Colonic mucosa (tissue), 4 donors: ENCODE measurements around the gene SLC5A2. TPM values are rescaled to one million over a fixed set of nuclear protein-coding genes. Genes with fewer than 3 reads are reported as not detected.
A peak's percentile ranks its signal among the peaks of the same experiment; 100 is the strongest.

Source experiments
- DNase-seq: peaks from one replicate; pipeline ENCODE4 v3.0.0-alpha.2; 2020
- H3K27ac ChIP-seq: fragments of 200-600 bp; one replicate; pipeline ENCODE4 v1.8.0; 2021
- H3K27me3 ChIP-seq: fragments of 200-600 bp; one replicate; pipeline ENCODE4 v1.8.0; 2021
- H3K36me3 ChIP-seq: fragments of 200-600 bp; one replicate; pipeline ENCODE4 v1.8.0; 2021
- H3K4me1 ChIP-seq: fragments of 200-600 bp; one replicate; pipeline ENCODE4 v1.8.0; 2021; ENCODE audit warnings: mild to moderate bottlenecking
- H3K4me3 ChIP-seq: fragments of 200-600 bp; one replicate; pipeline ENCODE4 v1.8.0; 2021
- H3K9ac ChIP-seq, 2 donors: one replicate each; pipeline ENCODE4 v1.7.0; 2013; ENCODE audit warnings: control low read depth in 2 of 2, low read depth in 2 of 2, low read length in 2 of 2
- H3K9me3 ChIP-seq: fragments of 200-600 bp; one replicate; pipeline ENCODE4 v1.8.0; 2021
- CTCF ChIP-seq: fragments of 200-600 bp; IDR thresholded peaks from one replicate; pipeline ENCODE4 v1.8.0; 2022; ENCODE audit warnings: antibody characterized with exemption, mild to moderate bottlenecking
- intact Hi-C: fragments of 100-400 bp; cut with DNase I; formaldehyde crosslinking; loops from one replicate; pipeline ENCODE4 v1.14.1; 2022
- total RNA-seq, 2 donors: library from RNA; stranded (reverse); fragmentation: NEBNext Ultra II Directional in 1 of 2; extraction: Animal tissue kit (Norgen Biotek cat#: 25700) in 1 of 2; gene quantifications; one replicate each; pipeline ENCODE4 v1.2.1, GENCODE V29; 2021
- donor health status: healthy.
- donor health status: DM: no; HTN: no; CAD: no.
- donor health status: DM: no; HTN: no; CAD: no.

The SLC5A2 gene
- total RNA-seq, 2 donors from 2014 or later = 0.20 to 0.21 TPM

- Histone ChIP-seq H3K4me3 (peak within 1 kb of the TSS; percentile 37), H3K4me1 (peaks cover 4% of the 10 kb centered on the region), H3K36me3 (no peaks in the 10 kb centered on the region), H3K9ac (peak within 1 kb of the TSS; percentile 59 to 68), H3K27ac (peak within 1 kb of the TSS; percentile 85), H3K9me3 (no peaks in the 10 kb centered on the region), H3K27me3 (no peaks in the 10 kb centered on the region)
- TF ChIP-seq CTCF = no peak
- intact Hi-C loops = no loop called here
- peak; percentile 60 for DNase-seq
These were observed 10.8 kb upstream of the SLC5A2 start, which contains the start of gene TGFB1I1 for GRCh38 chr16:31471875-31472708. TSS of gene TGFB1I1 (plus strand) at chr16:31472152. CDS start at chr16:31472189, 37 bp downstream.

- H3K9ac ChIP-seq = peak overlapping the region; percentile 59 to 68
- H3K9me3 ChIP-seq = no peaks in the 10 kb centered on the region
- H3K36me3 ChIP-seq = no peaks in the 10 kb centered on the region
- H3K4me3 ChIP-seq = peak overlapping the region; percentile 37
- peak; percentile 60 for TF ChIP-seq CTCF
- peaks cover 6% of the 10 kb centered on the region for H3K4me1 ChIP-seq
- no peaks in the 10 kb centered on the region for H3K27me3 ChIP-seq
- peak; percentile 92 for DNase-seq
- intact Hi-C loops = no loop called here
- H3K27ac ChIP-seq = peak overlapping the region; percentile 85
These were observed 10.2 kb upstream of the SLC5A2 start for GRCh38 chr16:31472709-31473203.

- no peak for TF ChIP-seq CTCF
- no peak overlapping the region for H3K4me3 ChIP-seq
- no peaks in the 10 kb centered on the region for H3K9me3 ChIP-seq
- peak; percentile 36 for DNase-seq
- peaks cover 10% of the 10 kb centered on the region for H3K4me1 ChIP-seq
- no peaks in the 10 kb centered on the region for H3K27me3 ChIP-seq
- no peaks in the 10 kb centered on the region for H3K36me3 ChIP-seq
- no peak overlapping the region for H3K27ac ChIP-seq
- intact Hi-C loops = no loop called here
- H3K9ac ChIP-seq = peak overlapping the region in 1 of 2 donors; percentile 28
These were observed 9.5 kb upstream of the SLC5A2 start for GRCh38 chr16:31473264-31473984.

- H3K36me3 ChIP-seq = no peaks in the 10 kb centered on the region
- H3K27ac ChIP-seq = no peak overlapping the region
- H3K9me3 ChIP-seq = no peaks in the 10 kb centered on the region
- intact Hi-C loops = no loop called here
- H3K4me3 ChIP-seq = no peak overlapping the region
- peaks cover 10% of the 10 kb centered on the region for H3K4me1 ChIP-seq
- no peak for TF ChIP-seq CTCF
- no peak overlapping the region for H3K9ac ChIP-seq
- H3K27me3 ChIP-seq = no peaks in the 10 kb centered on the region
- peak; percentile 24 for DNase-seq
These were observed 8.7 kb upstream of the SLC5A2 start for GRCh38 chr16:31474173-31474714.
